Measurements from ENCODE around the gene DPEP3. TPM values are rescaled to one million over a fixed set of nuclear protein-coding genes. Genes with fewer than 3 reads are reported as not detected.
A peak's percentile ranks its signal among the peaks of the same experiment; 100 is the strongest.
"Not testable (repeated sequence)": the region's sequence is repeated elsewhere in the genome, so short reads cannot be mapped to it uniquely, and the experiment has no call there.

The DPEP3 gene
- total RNA-seq, 1 donor from 2014 or later: not detected

DNA sequence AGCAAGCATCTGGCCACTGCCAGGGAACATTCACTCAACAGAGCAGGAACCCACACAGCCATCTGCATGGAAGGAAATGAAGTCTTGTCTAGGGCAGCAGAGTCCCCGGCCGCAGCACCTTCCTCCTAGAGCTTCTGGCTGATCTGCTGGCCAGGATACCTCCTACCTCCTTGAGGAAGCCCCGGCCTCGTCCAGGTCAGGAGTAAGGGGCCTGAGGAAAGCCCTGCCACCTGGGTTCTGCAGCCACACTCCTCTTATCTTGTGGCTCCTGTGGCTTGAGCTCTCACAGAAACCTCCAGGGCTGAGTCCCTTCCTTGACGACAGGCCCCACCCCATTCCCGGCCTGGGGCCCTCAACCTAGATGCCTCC is 13.7 kb upstream of the DPEP3 start:
- FAIRE-seq; DNase-seq (ENCODE audit: low spot score in 2 of 2): not testable (repeated sequence)

DNA sequence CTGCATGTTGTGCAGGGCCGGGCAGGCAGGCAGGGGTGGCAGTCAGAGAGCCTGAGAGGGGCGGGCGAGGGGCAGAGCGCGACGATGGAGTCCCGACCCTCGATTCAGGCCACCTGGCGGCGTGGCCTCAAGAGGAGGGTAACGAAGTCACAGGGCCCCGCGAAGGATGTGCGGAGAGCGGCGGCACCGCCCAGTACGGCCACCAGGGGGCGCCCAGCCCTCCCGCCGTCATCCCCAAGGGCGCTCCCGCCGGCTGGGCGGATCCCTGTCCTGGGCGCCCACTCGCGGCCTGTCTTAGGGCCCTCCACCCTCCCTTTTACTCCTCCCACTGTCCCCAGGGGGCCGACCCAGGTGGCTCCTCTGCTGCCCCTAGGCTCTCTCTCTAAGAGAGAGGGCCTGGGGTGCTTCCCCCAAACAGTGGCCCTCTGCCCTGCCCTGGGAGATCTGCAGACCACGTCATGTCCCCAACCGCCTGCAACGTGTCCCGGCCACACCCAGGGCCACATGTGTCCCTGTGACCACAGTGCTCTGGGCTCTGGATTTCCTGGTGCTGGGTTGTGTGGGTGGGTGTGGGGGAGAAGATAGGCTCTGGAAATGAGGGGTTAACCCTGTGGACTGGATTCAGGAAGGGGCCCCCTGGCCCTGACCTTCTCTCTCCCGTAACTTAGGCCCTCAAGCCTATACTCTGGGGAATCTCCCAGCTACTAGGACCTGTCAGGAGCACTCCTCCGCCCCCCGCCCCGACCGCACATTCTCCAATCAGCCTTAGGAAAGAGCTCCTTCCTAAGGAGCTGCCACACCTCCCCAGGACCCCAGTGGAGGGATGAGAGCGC is 13.1 kb upstream of the DPEP3 start:
- FAIRE-seq (no peak), DNase-seq (ENCODE audit: low spot score in 2 of 2) (peak; percentile 80 to 87)

DNA sequence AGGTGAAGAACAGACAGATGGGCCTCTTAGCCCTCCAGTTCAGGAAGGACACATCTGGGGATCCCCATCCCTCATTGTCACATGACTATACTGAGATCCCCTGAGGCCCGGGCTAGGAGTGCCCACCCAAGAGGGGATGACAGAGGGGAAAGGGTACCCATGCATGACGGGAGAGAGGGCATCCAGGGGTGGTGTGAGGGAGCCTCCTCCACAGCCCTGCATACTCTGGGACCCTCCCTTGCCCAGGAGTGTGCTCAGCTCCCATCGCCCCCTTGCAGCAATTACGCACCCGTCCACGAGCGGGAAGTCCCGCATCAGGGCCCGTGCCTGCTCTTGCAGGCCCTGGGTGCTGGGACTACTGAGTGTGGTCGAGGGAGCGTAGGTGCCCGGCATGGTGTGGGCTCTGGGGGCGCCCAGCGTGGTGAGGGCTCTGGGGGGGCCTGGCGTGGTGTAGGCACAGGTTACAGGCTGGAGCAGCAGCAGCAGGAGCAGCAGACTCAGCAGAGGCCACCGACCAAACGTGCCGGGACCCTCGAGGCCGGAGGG is 12.4 kb upstream of the DPEP3 start:
- no peak for FAIRE-seq

DNA sequence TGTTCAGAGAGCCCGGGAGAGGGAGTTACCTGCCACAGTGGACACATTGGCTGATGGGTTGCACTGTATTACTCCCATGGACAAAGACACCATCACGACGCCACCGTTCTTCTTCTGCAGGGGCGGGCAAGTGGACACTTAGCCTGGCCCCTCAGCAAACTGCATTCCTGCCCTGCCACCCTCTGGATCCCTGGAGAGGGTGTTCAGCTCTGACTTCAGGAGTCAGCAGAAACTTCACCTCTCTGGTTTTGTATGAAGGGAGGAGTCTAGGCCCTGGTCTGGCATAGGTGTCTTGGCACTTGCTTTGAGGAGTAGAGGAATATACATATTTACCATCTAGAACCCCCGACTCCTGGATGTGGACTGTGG is 9.7 kb upstream of the DPEP3 start:
- no peak for DNase-seq (ENCODE audit: low spot score in 2 of 2)
- FAIRE-seq: no peak

More for the DNA sequence above, 12.4 kb upstream of the DPEP3 start:
- no peak for DNase-seq (ENCODE audit: low spot score in 2 of 2)

DNA sequence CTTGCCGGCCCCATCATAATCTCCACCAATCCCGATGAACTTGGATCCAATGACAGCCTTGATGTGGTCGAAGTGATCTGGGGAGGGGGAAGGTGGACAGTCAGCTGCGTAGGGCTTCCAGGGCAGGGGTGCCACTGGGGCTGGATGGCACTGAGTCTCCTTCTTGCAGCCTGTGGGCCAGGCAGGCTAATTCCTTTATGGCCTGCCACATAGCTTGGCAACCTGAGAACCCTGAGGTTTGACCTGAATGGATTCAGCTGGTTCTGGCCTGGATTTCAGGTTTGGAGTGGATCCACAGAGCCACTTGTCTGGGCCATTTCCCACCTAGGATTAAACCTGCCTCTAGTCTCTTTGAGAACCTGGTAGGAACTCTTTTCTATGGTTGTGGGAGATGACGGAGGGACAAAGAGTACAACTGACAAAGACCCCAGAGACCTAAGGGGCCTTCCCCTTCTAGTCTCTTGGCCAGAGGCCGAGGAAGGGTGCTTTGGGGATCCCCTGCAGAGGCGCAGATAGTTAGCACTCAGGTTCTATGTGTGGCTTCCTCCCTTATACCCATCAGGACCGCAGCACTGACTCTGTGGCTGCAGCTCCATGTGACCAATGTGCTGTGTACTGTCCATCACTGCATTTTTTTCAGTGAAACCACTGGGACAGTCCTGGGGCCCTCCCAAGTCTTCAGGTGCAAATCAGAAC is 9.2 kb upstream of the DPEP3 start:
- no peak for FAIRE-seq
- no peak for DNase-seq (ENCODE audit: low spot score in 2 of 2)

DNA sequence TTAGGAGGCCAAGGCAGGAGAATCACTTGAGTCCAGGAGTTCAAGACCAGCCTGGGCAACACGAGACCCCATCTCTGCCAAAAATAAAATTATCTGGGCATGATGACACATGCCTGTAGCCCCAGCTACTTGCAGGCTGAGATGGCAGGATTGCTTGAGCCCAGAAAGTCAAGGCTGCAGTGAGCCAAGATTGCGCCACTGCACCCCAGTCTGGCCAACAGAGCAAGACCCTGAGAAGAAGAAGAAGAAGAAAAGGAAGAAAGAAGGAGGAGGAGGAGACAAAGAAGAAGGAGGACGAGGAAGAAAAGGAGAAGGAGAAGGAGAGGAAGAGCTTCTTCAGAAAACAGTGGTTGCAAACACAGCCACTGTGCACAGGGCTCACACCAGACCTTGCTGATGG is 8.4 kb upstream of the DPEP3 start:
- FAIRE-seq: no peak
- DNase-seq (ENCODE audit: low spot score in 2 of 2): no peak

DNA sequence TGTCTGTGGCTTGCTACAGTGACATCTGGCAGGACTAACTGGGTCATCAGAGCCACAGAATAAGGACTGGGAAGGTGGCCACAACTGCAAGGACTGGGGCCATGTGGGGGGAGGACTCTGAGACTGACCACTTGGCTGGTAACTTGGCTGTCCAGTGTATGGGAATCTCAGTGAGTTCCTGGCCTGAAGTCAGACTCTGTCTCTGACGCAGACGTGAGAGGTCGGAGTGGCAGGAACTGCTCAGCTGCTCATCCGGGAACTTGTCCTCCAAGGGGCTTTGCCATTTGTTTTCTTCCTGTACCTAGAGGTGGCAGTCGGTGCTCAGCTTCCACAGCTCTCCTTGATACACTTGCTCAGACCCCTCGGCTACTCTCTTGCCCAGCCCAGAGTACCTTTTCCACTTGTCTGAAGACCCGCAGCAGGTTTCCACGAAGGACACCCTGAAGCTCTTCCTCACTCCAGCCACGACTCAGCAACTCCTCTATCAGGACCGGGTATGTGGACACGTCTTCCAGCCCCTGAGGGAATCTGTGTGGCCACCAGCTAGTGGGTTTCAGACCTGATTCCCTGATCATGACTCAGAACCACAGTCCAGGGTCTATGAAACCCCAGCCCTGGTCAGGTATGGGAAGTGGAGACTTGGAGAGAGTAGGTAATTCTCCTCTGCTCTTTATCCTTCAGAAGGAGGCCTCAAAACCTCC is 7.3 kb upstream of the DPEP3 start:
- FAIRE-seq (no peak), DNase-seq (ENCODE audit: low spot score in 2 of 2) (no peak)

DNA sequence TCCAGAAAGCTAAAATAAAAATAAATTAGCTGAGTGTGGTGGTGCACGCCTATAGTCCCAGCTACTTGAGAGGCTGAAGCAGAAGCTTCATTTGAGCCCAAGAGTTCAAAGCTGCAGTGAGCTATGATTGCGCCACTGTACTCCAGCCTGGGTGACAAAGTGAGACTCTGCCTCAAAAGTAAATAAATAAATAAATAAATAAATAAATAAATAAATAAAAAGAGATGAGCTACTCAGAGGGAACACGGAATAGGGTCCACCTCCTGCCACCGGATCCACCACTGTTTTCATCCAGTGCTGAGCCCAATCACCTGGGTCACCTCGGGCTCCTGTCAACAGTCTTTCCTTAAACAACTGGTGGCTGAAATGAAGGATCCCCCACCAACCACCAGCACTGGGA is 6.7 kb upstream of the DPEP3 start:
- no peak for FAIRE-seq
- no peak for DNase-seq (ENCODE audit: low spot score in 2 of 2)

DNA sequence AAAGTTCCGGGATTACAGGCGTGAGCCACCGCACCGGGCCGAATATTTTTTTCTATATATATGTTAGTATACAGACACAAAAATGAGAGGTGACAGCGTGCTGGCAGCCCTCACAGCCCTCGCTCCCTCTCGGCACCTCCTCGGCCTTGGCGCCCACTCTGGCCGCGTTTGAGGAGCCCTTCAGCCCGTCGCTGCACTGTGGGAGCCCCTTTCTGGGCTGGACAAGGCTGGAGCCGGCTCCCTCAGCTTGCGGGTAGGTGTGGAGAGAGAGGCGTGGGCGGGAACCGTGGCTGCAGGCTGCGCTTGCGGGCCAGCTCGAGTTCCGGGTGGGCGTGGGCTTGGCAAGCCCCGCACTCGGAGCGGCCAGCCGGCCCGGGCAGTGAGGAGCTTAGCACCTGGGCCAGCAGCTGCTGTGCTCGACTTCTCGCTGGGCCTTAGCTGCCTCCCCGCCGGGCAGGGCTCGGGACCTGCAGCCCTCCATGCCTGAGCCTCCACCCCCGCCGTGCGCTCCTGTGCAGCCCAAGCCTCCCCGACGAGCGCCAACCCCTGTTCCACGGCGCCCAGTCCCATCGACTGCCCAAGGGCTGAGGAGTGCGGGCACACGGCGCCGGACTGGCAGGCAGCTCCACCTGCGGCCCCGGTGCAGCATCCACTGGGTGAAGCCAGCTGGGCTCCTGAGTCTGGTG is 1.9 kb upstream of the DPEP3 start:
- DNase-seq (ENCODE audit: low spot score in 2 of 2) (no peak), FAIRE-seq (no peak)

DNA sequence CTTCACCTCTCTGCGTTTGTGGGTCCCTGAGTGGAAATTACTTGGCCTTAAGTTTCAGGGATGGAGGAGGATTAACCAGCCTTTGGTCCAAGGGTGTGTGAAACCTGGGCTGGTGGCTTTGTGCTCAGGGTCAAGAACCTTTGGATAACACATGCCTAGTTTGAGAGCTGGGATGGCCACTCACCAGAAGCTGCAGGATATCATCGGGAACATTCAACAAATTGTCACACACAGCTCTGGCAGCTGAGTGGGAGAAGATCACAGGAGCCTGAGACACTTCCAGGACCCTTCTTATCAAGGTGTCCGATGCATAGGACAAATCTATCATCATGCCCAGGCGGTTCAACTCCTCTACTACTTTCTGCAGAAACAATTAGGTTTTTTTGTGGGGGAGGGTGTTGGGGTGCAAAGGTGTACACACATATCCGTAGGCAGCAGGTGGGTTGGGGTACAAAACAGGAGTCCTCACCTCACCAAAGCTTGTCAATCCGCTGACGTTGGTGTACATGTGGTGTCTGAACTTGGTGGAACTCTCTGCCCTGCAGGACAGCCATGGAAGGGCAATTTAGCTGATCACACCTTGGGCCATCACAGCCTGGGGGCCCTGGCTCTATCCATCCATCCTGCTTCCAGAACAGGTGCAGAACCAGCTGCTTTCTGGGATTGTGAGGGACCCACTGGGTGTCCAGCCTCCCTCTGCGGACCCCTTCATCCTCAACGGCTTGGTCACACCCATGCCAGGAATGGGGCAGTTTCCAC is 2.7 kb downstream of the DPEP3 start:
- DNase-seq (ENCODE audit: low spot score in 2 of 2) (no peak), FAIRE-seq (no peak)

DNA sequence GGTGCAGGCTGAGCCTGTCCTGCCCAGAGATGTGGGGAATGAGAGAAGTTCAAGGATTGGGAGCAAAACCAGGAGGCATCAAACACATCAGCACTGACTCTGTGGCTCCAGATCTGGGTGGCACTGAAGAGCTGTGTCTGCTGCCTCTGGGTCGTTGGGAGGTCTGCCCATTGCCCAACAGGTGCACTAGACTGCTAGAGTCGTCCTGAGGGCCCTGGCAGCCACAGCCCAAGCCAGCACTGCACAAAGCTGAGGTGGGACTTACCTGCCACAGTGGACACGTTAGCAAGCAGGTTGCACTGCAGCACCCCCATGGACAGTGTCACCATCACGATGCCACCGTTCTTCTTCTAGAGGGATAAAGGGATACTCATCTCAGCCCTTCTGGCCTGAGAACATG is 3.3 kb downstream of the DPEP3 start:
- DNase-seq (ENCODE audit: low spot score in 2 of 2) (no peak), FAIRE-seq (no peak)

DNA sequence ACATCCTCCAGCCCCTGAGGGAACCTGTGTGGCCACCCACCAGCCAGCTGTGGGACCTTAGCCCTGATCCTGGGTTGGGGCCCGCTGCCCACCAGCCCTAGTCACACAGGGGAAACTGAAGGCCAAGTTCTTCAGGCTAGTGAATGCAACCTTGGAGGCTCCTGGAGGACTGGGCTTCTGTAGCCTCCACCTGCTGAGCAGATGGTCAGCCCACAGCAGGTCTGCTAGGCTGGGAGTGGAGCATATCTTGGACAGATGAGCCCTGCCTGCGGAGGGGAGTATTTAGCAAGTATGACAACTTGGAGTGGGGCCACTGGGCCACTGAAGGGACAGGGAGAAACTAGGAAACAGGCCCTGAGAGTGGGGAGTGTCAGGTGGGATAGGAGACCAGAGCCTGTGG is 4.1 kb downstream of the DPEP3 start:
- DNase-seq (ENCODE audit: low spot score in 2 of 2): no peak
- no peak for FAIRE-seq

DNA sequence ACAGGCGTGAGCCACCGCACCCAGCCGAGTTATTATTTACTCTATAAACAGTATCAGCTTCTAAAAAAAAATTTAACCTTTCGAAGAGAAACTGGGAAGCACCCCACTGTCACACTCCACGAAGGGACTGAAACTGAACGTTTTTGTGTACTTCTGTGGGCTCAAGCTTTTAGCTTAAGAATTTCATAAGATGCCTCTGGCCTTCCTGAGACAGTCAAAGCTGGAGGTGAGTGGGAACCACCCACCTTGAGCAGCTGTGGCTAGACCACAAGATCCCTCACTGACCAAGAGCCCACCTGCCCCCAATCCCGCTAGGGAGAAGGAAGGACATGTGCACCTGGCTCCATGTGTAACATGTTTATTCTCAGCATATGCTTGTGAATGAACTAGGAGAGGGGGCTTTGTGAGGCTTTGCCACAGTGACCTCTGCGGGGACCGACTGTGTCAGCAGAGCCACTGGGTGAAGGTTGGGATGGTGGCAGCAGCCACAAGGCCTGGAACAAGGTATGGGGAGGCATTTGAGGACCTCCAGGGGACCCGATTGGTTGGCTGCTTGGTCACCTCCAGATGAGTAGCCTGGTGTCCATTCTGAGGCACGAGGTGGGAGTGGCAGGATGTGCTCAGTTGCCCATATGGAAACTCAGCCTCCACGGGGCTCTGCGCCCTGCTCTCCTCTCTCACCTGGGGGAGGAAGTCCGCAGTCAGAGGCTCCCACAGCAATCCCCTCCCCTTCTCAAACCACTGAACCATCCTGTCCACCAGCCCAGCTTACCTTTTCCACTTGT is 4.8 kb downstream of the DPEP3 start:
- FAIRE-seq (no peak), DNase-seq (ENCODE audit: low spot score in 2 of 2) (no peak)

DNA sequence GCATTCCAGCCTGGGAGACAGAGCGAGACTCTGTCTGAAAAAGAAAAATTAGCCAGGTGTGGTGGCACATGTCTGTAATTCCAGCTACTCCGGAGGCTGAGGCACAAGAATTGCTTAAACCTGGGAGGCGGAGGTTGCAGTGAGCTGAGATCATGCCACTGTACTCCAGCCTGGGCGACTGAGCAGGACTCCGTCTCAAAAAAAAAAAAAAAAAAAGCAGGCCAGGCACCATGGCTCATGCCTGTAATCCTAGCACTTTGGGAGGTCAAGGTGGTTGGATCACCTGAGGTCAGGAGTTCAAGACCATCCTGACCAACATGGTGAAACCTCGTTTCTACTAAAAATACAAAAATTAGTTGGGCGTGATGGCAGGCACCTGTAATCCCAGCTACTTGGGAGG is 8.0 kb downstream of the DPEP3 start:
- DNase-seq (ENCODE audit: low spot score in 2 of 2); FAIRE-seq: not testable (repeated sequence)

DNA sequence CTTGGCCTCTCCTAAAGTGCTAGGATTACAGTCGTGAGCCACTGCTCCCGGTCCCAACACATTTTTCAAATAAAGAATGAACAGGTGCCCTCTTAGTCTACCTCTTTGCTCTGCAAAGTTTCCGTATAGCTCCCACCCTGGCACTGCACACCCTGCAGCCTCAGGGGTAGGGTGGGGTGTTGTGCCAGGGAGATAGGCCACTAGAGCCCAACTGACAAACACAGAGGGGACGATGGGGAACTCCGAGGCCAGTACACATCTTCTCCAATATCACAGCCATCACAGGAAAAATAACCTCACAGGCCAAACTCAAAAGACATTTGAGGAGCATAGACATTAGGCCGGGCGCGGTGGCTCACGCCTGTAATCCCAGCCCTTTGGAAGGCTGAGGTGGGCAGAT is 9.2 kb downstream of the DPEP3 start:
- FAIRE-seq: no peak

DNA sequence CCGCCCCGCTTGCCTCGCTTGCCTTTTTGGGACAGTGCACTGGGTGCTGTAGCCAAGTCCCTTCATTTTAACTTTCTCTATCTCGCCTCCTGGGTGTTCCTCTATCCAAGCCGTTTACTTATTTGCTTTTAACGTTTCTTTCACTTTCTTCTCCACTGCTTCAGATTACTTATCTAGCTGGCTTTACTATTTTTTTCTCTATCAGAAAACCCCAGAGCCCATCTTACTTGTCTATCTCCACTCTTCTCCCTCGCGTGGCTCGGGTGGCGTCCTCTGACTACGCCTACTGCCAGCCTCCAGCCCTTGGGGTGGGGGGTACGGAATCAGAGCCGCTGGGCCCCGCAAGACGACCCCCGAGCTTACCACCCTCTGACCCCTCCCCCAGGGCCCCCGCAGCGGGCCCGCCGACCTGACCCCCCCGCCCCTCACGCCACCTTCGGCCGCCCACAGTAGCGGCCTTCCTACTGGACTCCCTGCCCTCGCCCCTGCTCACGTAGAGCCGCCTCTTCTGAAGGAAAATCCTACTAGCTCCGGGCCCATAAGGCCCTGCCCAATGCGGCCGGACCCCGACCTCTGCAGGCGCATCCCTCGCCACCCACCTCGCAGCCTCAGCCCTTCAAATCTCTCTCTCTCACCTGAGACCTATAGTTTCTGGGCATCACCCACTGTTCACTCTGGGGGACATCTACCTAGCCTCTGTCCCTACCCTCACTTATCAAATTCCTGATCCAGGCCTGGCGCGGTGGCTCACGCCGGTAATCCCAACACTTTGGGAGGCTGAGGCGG is 10.9 kb downstream of the DPEP3 start:
- DNase-seq (ENCODE audit: low spot score in 2 of 2): no peak
- no peak for FAIRE-seq

More for the DNA sequence above, 9.2 kb downstream of the DPEP3 start:
- DNase-seq (ENCODE audit: low spot score in 2 of 2): no peak

DNA sequence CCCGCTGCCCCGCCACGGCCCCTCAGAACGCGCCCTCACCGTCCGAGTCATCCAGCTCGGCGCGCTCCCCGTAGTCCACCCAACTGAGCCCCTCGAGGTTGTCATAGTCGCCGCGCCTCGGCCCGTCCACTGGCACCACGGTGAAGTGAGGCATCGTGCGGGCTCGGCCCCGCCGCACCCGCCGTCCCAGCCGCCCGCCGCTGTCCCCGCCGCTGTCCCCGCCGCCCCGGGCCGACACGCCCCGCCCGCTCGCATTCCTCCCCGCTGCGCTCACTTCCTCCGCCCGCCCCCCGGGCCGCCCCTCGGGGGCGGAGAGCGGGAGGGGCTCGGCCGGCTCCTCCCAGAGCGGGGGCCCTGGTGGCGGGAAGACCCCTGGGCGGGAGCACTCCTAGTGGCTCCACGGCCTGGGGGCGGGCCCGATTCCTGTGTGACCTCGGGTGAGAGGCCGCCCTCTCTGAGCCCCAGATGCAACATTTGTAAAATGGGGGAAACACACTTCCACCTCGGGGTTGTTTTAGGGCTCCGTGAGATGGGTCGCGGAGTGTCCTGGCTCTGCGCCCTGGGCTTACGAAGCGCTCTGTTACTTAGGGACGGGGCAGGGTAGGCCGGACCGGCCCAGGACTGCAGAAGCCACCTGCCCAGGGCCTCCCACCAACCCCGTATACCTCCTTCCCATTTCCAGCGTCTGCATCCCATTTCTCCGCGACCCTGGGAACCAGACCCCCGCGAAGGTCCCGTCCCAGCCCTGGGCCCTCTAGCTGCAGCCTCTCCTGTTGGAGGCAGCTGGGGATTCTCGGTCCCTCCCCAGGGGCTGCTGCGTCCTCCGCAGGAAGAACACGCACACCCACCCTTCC is 11.7 kb downstream of the DPEP3 start, which contains the start of gene SLC12A4:
Gene SLC12A4, minus strand, starts transcription at position 238 of the 854 bp plus-strand sequence. Its CDS starts 84 bp downstream, at position 154.
- DNase-seq (ENCODE audit: low spot score in 2 of 2) (peak; percentile 90 to 94), FAIRE-seq (no peak)

Measured in frontal cortex (tissue), 4 donors.